Myocyte (in vitro differentiated cells): Measurements from ENCODE around the gene DYRK3. TPM values are rescaled to one million over a fixed set of nuclear protein-coding genes. Genes with fewer than 3 reads are reported as not detected.

Source experiments
- DNase-seq: peaks from one replicate; pipeline ENCODE4 v3.0.0-alpha.2; 2012; ENCODE audit warnings: low read depth
- total RNA-seq: library from RNA; depleted of rRNA; stranded (reverse); fragments of >200 nt; gene quantifications from 2 replicates; pipeline ENCODE4 v1.2.3, GENCODE V29; 2014

The DYRK3 gene
- total RNA-seq, 1 donor from 2014 or later: 11.5 TPM

DNA sequence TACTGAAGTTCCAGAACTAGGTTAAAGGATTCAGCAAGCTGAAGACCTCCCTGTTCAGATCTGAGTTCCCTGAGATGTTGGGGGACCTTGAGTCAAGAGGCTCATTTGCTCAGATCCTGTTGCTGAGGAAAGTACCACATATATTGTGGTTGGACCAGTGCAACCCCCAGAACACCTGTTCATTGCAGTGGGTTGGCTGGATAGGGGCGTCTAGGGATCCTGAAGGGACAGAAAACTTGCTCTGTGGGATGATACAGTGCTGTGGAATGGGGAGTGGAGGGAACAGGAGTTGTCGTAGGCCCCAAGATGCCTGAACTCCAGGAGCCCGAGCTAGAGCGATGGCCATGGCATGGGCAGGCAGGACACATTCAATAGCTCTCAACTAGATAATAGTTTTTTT, 24.8 kb downstream of the DYRK3 start:
- peak; percentile 93 for DNase-seq

DNA sequence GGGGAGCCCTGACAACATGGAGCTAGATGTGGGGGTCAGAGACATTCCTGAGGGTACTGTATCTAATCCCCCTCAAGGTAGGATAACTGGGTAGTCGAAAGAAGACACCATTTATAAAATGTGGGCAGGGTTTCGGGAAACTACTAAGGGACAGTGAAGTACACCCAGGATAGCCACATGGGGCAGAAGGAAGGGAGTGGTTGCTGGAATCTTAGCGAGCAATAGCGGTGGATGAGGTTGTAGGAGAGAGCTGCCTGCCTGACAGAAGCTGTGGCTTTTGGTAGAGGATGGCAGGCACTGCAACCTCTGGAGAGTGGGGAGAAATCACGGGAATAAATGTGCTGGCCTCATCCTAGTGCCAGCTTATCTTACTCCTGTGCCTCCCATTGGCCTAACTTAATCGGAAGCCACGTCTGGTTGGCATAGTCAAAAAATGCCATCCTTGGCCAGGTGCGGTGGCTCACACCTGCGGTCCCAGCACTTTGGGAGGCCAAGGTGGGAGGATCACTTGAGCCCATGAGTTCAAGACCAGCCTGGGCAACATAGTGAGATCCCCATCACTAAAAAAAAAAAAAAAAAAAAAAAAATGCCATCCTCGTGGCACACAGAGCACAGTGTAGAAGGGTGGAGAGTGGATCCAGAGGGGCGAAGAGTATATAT, 26.0 kb downstream of the DYRK3 start:
- peak; percentile 68 for DNase-seq

DNA sequence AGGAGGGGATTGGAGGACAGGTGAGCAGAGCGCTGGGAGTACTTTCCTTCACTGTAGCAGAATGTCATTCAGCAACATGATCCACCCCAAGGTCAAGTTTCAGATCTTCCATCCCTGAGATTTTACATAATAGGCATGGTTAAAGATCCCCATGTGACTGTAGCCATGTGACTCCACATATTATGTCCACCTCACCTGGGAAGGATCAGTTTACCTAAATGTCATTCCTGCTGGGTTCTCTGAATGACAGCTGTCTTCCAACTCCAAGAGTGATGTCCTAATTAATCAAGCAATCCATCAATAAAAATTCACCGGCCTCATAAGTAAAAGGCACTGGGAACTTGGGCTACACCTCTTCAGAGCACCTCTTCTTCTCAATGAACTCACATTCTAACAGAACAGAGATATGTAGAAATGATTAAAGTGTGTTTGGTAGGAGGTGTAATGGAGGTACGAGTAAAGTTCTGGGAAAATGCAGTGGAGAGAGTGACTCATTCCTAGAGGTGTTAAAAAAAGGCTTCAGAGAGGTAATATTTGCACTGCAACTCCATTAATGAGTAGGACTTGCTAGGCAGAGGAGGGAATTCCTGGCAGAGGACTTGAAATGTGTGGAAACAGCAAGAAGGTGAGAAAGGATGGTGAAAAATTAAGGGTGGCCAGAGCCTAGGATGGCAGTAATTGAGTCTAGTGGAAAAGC, 27.2 kb downstream of the DYRK3 start:
- peak; percentile 8 for DNase-seq

DNA sequence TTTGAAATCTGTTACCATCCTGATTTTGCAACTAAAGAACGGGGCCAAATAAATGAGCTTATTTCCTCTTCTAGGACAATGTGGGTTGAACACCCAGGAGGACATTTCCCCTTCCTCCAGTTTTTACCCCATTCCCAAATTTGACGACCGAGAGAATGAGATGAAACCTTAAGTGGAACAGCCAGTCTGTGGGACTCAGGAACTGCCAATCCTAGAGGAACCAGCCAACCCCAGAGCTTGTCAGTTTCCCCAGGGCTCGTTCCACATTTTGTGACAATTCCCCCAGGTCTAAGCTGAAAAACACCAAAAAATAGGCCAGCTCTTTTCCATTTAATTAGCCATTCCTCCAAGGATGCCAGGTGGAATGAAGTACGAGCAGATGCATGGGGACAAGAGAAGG, 28.0 kb downstream of the DYRK3 start:
- no peak for DNase-seq

DNA sequence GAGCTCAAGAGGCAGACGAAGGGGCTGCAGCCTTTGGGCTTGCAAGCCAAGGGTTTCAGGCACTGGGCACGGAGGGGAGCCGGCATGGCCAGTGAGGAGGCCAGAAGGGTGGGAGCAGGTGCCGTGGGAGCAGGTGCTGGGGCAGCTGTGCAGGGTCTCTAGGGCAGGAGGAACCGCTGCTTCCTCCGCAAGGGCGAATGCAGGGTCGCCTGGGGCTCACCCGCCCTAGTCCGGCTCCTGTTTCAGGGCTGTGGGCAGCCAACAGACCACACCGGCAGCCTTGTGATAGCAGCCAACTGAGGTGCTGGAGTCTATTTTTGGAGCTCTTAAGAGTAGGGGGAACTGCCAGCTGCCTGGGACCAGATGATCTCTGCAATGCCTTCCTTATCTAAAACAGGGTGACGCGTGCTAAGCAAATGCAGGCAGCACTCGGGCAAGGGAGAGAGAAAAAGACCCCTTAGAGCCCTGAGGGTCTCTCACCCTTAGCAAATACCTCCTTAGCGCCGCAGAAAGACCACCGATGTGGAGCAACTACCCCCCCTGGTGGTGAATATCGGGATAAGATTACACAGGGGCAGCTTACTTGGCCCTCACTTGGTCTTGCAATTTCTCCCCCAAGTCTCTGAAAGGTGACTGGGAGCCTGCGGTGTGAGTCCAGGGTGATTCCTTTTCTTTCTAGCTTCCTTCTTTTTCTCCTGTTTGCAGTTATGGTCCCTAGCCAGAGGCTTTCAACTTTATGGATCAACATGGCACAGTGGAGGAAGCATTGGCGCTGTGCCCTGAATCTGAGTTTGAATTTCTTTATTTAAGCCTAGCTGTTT, 28.7 kb downstream of the DYRK3 start:
- peak; percentile 97 for DNase-seq

DNA sequence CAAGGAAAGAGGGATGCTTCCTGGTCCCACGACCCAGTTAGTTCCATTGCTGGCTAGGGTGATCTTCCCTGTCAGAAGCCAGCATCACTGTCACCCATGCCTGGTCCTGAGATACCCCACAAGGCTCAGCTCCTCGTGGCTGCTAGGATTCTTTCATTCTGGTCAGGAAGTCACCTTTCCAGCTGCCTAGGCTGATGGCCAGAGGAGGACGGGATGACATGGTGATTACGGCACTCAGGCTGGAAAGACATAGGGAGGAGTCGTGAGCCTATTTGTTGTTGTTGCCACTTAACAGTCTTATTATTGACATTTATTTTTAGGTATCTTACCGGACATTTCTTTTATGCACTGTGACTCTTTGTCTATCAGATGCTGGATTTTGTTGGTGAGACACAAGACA, 29.4 kb downstream of the DYRK3 start:
- peak; percentile 53 for DNase-seq

DNA sequence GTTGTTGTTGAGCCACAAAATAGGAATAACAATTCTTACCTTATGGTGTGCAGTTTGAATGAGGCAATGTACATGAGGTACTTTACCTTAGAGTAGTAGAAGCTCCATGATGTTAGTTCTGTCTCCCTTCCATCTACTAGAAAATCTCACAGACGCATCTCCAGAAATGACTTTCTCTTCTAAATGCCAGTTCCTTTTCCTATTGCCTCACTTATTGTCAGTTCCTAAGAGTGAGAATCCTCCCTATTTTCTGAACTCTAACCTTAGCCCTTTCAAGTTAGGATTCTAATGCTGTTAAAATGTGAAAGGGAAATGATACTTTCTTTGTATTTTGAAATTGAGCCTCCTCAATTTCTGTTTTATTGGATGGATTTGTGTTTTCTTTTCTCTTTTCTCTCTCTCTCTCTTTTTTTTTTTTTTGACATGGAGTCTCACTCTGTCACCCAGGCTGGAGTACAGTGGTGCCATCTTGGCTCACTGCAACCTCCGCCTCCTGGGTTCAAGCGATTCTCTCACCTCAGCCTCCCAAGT, 30.8 kb downstream of the DYRK3 start:
- no peak for DNase-seq

DNA sequence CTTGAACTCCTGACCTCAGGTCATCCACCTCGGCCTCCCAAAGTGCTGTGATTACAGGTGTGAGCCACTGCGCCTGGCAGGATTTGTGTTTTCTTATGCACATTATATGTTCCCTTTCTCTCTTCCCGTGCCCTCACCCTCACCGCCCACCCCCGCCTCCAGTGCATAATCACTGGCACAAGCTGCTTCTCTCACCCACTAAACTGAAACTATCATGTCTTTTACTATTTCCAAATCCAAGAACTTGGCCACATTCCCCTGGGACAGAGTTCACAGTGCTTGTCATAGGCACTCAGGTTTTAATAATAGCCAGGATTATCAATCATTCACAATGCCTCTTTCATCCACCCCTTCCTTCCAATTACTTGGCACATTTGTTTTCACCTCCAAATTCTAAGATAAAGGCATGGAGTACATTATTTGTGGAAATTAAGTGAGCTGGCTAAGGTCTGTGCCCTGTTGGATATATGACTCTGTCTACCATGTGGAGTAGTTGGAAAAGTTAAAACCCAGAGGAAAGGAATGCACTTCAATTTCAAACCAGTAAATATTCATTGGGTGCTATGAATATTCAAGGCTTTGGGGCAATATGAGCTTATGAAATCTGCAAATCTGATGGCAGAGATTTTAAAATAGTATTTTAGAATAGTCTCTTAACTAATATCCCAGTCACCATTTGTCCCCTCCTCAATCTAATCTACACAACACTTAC, 31.8 kb downstream of the DYRK3 start:
- DNase-seq: no peak

DNA sequence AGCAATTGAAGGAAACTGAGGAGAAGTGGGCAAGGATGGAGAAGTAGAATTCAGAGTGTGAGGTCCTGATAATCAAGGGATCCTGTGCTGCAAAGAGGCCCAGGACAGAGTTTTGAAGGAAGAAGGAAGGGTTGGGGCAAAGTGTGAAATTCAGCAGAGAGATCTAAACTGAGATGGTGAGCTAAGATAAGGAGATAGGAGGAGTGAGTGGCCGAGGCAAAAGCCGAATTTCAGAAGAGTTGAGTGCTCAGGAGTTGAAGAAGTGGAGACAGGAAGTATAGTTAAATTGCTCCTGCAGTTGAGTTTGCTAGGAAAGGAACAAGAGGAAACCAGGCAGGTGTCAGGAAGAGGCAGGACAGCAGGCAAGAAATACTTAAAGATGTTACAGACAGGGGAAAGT, 33.0 kb downstream of the DYRK3 start:
- no peak for DNase-seq

DNA sequence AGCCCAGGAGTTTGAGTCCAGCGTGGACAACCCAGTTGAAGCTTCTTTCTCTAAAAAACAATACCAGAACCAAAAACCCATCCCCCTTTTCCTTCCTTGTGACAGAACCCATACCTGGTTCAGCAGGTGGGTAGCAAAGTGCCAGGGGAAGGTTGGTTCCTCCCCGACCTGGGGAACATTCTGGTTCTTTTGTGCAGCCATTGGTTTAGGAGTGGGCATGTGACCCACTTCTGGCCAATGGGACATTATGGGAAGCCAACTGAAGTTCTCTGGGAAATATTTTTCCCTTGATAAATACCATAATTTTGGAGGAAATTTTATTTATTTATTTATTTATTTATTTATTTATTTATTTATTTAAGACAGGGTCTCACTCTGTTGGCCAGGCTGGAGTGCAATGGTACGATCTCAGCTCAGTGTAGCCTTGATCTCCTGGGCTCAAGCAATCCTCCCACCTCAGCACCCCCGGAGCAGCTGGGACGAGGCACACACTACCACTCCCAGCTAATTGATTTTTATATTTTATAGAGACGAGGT, 33.6 kb downstream of the DYRK3 start:
- no peak for DNase-seq

DNA sequence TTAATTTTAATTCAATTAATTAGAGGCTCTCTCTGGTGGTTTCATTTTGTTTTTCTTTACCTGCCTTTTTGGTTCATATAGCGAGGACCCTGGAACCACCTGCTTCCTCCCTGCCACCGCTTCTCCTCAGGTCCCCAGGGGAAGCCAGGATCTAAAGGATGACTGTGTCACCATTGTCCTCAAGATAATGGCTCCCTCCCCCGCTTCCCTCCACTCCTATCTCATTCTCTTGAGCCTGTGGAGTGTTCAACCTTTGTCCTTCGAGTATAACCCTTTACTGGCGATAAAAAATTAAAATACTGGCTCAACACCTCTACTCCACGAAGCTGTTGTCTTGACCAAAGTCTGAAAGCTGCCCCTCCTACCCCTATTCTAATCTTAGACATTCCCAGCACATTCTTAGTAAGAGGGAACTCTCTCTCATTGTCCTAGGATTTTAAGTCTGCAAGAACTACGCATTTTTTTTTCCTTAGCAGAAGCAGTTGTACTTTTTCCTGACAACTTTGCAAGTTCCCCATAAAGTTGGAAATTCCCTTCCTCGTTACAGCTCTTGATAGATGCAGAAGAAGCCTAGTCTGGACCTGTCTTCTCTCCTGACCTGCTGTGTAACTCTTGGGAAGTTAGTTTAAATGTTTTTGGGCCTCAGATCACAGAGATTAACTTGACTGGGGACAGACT, 36.8 kb downstream of the DYRK3 start:
- no peak for DNase-seq

DNA sequence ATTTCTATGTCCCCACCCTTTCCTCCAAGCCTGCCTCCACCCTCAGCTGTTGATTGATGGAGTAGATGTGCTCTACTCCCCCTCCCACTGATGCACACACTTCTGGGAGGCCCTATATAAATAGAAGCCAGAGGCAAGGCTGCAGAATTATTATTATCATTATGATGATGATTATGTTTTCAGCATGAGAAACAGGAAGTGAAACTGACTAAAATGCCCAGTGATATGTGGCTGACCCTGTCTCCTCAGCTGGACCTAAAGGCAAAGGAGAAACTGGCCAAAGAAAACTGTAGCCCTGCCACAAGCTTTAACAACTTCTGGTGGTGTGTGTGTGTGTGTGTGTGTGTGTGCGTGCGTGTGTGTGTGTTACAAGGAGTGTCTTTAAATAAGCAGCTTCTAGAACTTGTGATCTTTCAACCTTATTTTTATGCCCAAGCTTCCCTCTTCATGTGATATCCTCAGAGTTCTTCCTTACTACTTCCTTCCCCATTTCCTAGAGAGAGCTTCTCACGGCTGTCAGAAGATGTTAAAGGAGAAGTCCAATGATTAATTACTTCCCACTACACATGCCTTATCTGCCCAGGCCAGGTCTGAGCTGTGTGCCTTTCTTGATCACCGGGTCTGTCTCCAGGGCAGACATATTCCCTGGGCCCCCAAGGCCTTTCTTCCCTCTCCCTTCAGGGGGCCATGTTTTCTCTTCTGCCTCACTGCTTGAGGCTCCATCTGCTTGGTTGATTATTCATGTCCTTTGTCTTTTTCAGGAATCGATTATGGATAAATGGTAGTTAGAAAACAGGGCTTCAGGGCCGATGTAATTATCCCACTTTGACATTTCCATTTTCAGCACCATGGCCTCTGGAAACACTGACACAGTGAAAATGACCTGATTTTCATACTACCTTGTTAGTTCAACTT, 37.8 kb downstream of the DYRK3 start:
- DNase-seq: no peak

DNA sequence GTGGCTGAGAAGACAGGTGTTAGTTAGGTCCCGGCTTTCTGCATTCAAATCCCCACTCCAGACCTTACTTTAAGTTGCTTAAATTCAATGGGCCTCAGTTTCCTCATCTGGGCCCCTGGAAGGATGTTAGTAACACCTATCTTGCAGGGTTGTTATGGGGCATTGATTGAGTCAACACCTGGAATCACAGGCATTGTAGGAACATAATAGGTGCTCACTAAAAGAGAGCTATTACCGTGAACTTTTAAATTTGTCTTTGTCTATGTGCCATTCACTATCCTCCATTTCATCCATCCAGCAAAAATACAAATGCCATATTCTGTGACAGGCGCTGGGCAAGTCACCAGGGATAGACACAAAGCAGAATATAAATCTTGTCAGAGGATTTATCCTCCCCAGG, 38.9 kb downstream of the DYRK3 start:
- no peak for DNase-seq

DNA sequence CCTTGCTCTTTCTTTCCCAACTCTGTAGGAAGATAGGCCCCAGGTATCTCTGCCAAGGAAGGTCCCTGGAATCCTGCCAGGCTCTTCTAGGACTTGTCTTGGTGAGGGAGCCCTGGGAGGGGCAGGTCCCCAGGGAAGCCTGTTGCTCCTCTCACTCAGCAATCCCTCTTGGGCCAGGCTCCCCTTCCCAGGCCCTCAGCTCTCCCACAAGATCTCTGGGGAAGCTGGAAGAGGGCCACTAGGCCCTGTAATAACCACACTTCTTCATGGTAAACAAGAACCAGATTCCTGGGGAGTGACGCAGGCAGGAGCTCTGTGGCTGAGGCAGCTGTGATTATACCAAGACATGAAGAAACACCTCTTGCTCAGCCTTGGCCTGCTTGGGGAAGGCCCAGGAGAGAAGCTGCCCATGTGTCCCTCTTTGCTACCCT, 39.4 kb downstream of the DYRK3 start:
- DNase-seq: peak; percentile 99

DNA sequence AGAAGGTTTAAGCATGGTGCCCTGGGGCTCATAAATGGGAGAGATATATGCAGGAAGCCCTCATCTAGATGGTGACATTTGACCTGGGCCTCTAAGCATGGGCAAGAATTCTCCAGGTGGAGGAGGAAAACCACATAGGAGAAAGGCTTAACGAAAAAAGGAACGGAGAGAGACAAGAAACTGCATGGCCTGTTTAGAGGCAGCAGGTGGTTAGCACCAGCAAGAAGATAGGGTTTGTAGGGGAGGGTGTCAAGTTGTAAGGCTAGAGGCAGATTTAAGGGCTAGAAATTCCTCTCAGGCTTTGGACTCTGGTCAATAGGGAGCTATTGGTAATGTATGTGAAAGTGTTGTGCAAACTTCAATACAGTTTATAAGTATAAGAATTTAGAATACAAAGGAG, 41.2 kb downstream of the DYRK3 start:
- no peak for DNase-seq

DNA sequence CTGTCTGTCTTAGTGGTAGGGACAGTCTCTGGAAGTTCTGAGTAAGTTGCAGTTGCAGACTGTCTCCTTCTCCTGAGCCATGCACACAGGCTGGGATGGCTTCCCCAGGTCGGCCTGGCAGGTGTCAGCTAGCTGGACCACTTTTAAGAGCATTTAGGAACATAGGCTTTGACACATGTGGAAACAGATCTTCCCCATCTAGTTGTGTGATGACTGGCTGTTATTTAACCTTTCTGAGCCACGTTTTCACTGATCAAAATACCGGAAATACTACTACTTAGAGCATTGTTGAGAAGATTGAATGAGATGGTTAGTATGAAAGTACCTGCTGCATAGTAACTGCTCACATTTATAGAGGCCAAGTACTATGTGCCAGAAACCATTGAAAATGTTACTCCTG, 43.2 kb downstream of the DYRK3 start:
- DNase-seq: no peak

DNA sequence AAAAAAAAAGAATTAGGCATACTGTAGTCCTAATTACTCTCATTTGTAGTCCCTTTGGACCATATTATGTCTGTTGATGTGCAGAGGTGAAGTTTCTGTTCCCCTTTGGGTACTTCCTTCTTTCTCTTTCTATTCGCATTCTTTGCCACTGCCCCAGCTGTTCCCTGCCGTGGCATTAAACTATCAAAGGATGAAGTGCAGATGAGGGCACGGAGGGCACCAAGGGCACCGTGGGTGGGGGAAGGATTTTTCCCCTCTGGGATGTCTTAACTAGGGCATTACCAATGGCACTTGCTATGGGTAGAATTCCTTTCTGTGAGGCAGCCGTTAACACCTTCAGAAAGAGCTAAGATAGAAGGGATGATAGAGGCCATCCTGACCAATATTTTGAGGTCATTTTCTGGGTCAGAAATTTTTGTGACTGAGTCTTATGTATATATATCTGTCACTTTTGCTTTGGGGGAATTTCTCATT, 44.4 kb downstream of the DYRK3 start:
- no peak for DNase-seq

DNA sequence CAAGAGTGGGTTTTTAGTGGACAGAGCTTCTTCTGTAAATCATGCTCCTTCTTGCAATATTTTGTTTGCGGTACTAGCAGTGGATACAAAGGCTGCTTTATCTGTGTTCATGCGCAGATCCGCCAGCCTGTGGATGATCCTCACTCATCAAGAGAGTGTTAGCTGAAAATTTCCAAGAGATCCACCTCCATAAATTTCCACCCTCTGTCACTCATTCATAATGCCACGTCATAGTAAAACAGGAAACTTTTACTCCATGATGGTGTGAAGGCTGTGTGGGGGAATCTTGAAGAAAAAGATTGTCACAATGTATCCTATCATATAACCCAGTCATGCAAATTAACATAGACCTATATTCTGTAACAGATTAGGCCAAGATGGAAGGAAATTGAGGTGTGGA, 44.9 kb downstream of the DYRK3 start:
- no peak for DNase-seq

DNA sequence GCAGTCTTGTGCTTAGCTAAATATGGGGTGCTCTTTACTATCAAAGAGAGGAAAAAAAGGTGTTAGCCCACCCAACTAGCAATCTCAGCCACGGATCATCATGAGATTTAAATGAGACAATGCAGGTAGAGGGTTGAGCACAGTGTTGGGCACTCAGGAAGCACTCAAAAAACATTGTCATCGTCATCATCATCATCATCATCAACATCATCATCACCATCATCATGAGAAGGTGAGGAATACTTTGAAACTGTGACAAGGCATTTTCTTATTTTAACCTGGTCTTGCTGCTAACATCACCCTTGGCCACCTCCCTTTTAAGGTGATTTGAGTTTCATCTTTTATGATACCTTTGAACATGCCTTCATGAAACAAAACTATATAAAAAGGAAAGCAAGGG, 46.0 kb downstream of the DYRK3 start:
- DNase-seq: no peak
